B cell (primary cell): ENCODE results near the gene RPL11. TPM values are rescaled to one million over a fixed set of nuclear protein-coding genes. Genes with fewer than 3 reads are reported as not detected.
A peak's percentile ranks its signal among the peaks of the same experiment; 100 is the strongest.

ENCODE experiments used
- ATAC-seq: fragments of 200-7000 bp; cut with Tn5 transposase; one replicate; pipeline ENCODE4 v1.10.0; 2021; ENCODE audit warnings: low read depth, mild to moderate bottlenecking, moderate number of reproducible peaks, moderate library complexity
- CTCF ChIA-PET: fragments of 350-600 bp; sonication (Branson Sonifier 250); formaldehyde crosslinking; loops from one replicate; lab custom pipeline; 2021; ENCODE audit warnings: antibody characterized with exemption, inconsistent platforms; lab: Charles Lee
- POLR2A ChIA-PET: fragments of 350-600 bp; sonication (Branson Sonifier 250); formaldehyde crosslinking; loops from one replicate; lab custom pipeline; 2021; ENCODE audit warnings: antibody characterized with exemption; lab: Charles Lee
- DNase-seq: peaks from one replicate; pipeline ENCODE4 v3.0.0; 2013
- H2AFZ ChIP-seq: 2 replicates; pipeline ENCODE4 v1.6.1; 2012; ENCODE audit warnings: mild to moderate bottlenecking, low read depth, low read length; ENCODE audit not compliant: insufficient read depth, poor library complexity, severe bottlenecking
- H3K27ac ChIP-seq, 2 donors: 1 replicate in 1 of 2; 2 replicates in 1 of 2; pipeline ENCODE4 v1.5.1; 2012 to 2013; ENCODE audit warnings: low read length in 2 of 2, mild to moderate bottlenecking in 2 of 2, moderate library complexity in 1 of 2
- H3K27me3 ChIP-seq, 4 experiments: fragments of 200-600 bp in 1 of 4; sonication (generic) in 1 of 4; replicated peaks in 1 of 4; 1 replicate in 2 of 4; 2 replicates in 2 of 4; pipeline versions ENCODE4 v1.6.1 to v1.7.0; 2013 to 2016; ENCODE audit warnings: low read length in 3 of 4, mild to moderate bottlenecking in 2 of 4, mixed read lengths in 1 of 4, moderate library complexity in 1 of 4; ENCODE audit not compliant: insufficient read depth in 4 of 4, control insufficient read depth in 3 of 4; ENCODE audit errors: control extremely low read depth in 1 of 4
- H3K36me3 ChIP-seq, 2 experiments: replicated peaks in 1 of 2; 1 replicate in 1 of 2; 2 replicates in 1 of 2; pipeline versions ENCODE4 v1.6.1 to v1.7.1; 2013; ENCODE audit warnings: low read length in 1 of 2; ENCODE audit not compliant: insufficient read depth in 2 of 2, control insufficient read depth in 1 of 2; ENCODE audit errors: control extremely low read depth in 1 of 2, extremely low read depth in 1 of 2
- H3K4me1 ChIP-seq, 2 donors: fragments of 200-600 bp in 1 of 2; sonication (generic) in 1 of 2; 1 replicate in 1 of 2; 2 replicates in 1 of 2; pipeline versions ENCODE4 v1.5.1 to v1.6.1; 2013 to 2017; ENCODE audit warnings: low read length in 2 of 2; ENCODE audit not compliant: control insufficient read depth in 2 of 2, insufficient read depth in 2 of 2
- H3K4me2 ChIP-seq: replicated peaks from 2 replicates; pipeline ENCODE3; 2012; ENCODE audit warnings: mild to moderate bottlenecking, low read depth, low read length; ENCODE audit not compliant: poor library complexity, severe bottlenecking
- H3K4me3 ChIP-seq, 5 experiments: fragments of 200-600 bp in 1 of 5; sonication (generic) in 1 of 5; 1 replicate in 3 of 5; 2 replicates in 2 of 5; pipeline versions ENCODE4 v1.5.1 to v1.7.0; 2011 to 2016; ENCODE audit warnings: low read length in 4 of 5, mild to moderate bottlenecking in 4 of 5, low read depth in 2 of 5, control low read depth in 1 of 5, moderate library complexity in 1 of 5; ENCODE audit not compliant: insufficient read depth in 1 of 5; ENCODE audit errors: control extremely low read depth in 1 of 5, extremely low read depth in 1 of 5
- H3K79me2 ChIP-seq: fragments of 200-600 bp; sonication (generic); one replicate; pipeline ENCODE4 v1.6.0; 2016; ENCODE audit warnings: low read length; ENCODE audit not compliant: control insufficient read depth, insufficient read depth
- H3K9ac ChIP-seq: fragments of 200-600 bp; sonication (generic); 2 replicates; pipeline ENCODE4 v1.6.1; 2017; ENCODE audit warnings: mild to moderate bottlenecking, low read length, moderate library complexity
- H3K9me3 ChIP-seq, 3 donors: one replicate each; pipeline versions ENCODE4 v1.6.1 to v1.7.1; 2013; ENCODE audit warnings: low read length in 2 of 3; ENCODE audit not compliant: control insufficient read depth in 2 of 3, insufficient read depth in 1 of 3; ENCODE audit errors: control extremely low read depth in 1 of 3
- H4K20me1 ChIP-seq: 2 replicates; pipeline ENCODE4 v1.6.0; 2012; ENCODE audit warnings: mild to moderate bottlenecking, low read length; ENCODE audit not compliant: insufficient read depth, control insufficient read depth, poor library complexity, severe bottlenecking
- H3K27ac Mint-ChIP-seq: one replicate; pipeline ENCODE4 v1.8.0; 2021; ENCODE audit warnings: mixed read lengths
- H3K27me3 Mint-ChIP-seq: one replicate; pipeline ENCODE4 v1.8.0; 2021; ENCODE audit warnings: mixed read lengths
- H3K4me1 Mint-ChIP-seq: one replicate; pipeline ENCODE4 v1.8.0; 2021; ENCODE audit warnings: mixed read lengths
- H3K4me3 Mint-ChIP-seq: one replicate; pipeline ENCODE4 v1.8.0; 2021; ENCODE audit warnings: mixed read lengths
- H3K9me3 Mint-ChIP-seq: one replicate; pipeline ENCODE4 v1.8.0; 2022; ENCODE audit warnings: mixed read lengths; ENCODE audit not compliant: insufficient read depth
- CTCF ChIP-seq: fragments of 200-600 bp; IDR thresholded peaks from one replicate; pipeline ENCODE4 v1.8.0; 2022; ENCODE audit warnings: antibody characterized with exemption, mild to moderate bottlenecking
- EZH2 ChIP-seq: IDR thresholded peaks from 2 replicates; pipeline ENCODE4 v1.6.1; 2012; ENCODE audit warnings: borderline replicate concordance, low read depth, mild to moderate bottlenecking, moderate library complexity, low read length; ENCODE audit not compliant: insufficient read depth, poor library complexity, severe bottlenecking
- WGBS: methylation state at CpG from one replicate; pipeline ENCODE4 v1.1.5; 2013; ENCODE audit warnings: missing lambda C conversion rate; ENCODE audit not compliant: insufficient coverage; 5-methylcytosine and 5-hydroxymethylcytosine counted together
- intact Hi-C: fragments of 100-400 bp; cut with micrococcal nuclease; formaldehyde crosslinking; loops from one replicate; pipeline ENCODE4 v1.10.0; 2022
- polyA plus RNA-seq: library from polyadenylated mRNA; depleted of rRNA; stranded (reverse); fragments of >200 nt; gene quantifications from 2 replicates; pipeline ENCODE4 v1.2.3, GENCODE V29; 2012
- total RNA-seq, 2 donors: library from RNA; stranded (reverse); fragments of 120-200 nt in 1 of 2; gene quantifications; 1 replicate in 1 of 2; 2 replicates in 1 of 2; pipeline versions ENCODE4 v1.2.3 to v1.2.4, GENCODE V29; 2013 to 2022

RPL11 gene
- total and polyA plus RNA-seq, 2 donors (not counting 1 experiment from before 2014, with no cell fraction given): 1,373 to 1,539 TPM

GRCh38 chr1:23743287-23744152, 51.9 kb downstream of the RPL11 start, which contains the start of gene ELOA:
Gene ELOA (plus strand): TSS chr1:23743471. CDS start chr1:23743504, 33 bp downstream.
- TF ChIP-seq EZH2 (no peak), CTCF (no peak)
- POLR2A ChIA-PET: interaction anchor here (0.6 to 1.8 kb wide), 10 partner anchors 15 to 124 kb away, joined by 3 to 20 read pairs (median 4); partner anchors contain the start of gene RPL11
- H3K79me2 ChIP-seq: peaks cover 51% of the 10 kb centered on the region

More at GRCh38 chr1:23743287-23744152, 51.9 kb downstream of the RPL11 start, which contains the start of gene ELOA:
- H3K4me1 ChIP-seq: peaks cover 22 to 36% of the 10 kb centered on the region in 2 donors
- peaks cover 1 to 13% of the 10 kb centered on the region in 2 experiments for H3K36me3 ChIP-seq
- peak within 1 kb of the TSS; percentile 91 for H3K4me2 ChIP-seq
- no peaks in the 10 kb centered on the region for H3K9me3 ChIP-seq
- peak within 1 kb of the TSS; percentile 80 for H3K9ac ChIP-seq
- CTCF ChIA-PET: interaction anchor here (0.9 to 7.8 kb wide), 13 partner anchors 8 to 204 kb away, joined by 3 to 112 read pairs (median 3); partner anchors contain the start of genes PITHD1 and RPL11
- peak within 1 kb of the TSS; percentile 94 for H3K27ac Mint-ChIP-seq
- intact Hi-C loops: loop anchor here (1.0 to 2.0 kb wide), 4 partner anchors 15 to 212 kb away; partner anchors contain the start of genes E2F2, GALE and RPL11
- H3K27ac ChIP-seq: peak within 1 kb of the TSS; percentile 68 to 88
- H4K20me1 ChIP-seq: peaks cover 44% of the 10 kb centered on the region
- H3K4me3 Mint-ChIP-seq: peak within 1 kb of the TSS; percentile 93
- peak; percentile 91 for ATAC-seq
- no peaks in the 10 kb centered on the region for H3K9me3 Mint-ChIP-seq
- H3K27me3 ChIP-seq: no peaks in the 10 kb centered on the region
- DNase-seq: peak; percentile 84
- H3K4me1 Mint-ChIP-seq: peaks cover 51% of the 10 kb centered on the region
- peak within 1 kb of the TSS; percentile 95 for H2AFZ ChIP-seq
- under 1% methylated on average over 115 of the region's 119 CpGs for WGBS
- no peaks in the 10 kb centered on the region for H3K27me3 Mint-ChIP-seq
- H3K4me3 ChIP-seq: peak within 1 kb of the TSS; percentile 72 to 92 (median 86)
